DMS114 treated with DMSO at 0.1 percent for 48 hours (cell line): Measurements from ENCODE around the gene KLHDC1.
"Not testable (repeated sequence)": the region's sequence is repeated elsewhere in the genome, so short reads cannot be mapped to it uniquely, and the experiment has no call there.

Experiments used
- DNase-seq: peaks from one replicate; lab custom pipeline; 2025; ENCODE audit not compliant: unreplicated experiment; lab: John Stamatoyannopoulos, UW

KLHDC1 gene, protein sequence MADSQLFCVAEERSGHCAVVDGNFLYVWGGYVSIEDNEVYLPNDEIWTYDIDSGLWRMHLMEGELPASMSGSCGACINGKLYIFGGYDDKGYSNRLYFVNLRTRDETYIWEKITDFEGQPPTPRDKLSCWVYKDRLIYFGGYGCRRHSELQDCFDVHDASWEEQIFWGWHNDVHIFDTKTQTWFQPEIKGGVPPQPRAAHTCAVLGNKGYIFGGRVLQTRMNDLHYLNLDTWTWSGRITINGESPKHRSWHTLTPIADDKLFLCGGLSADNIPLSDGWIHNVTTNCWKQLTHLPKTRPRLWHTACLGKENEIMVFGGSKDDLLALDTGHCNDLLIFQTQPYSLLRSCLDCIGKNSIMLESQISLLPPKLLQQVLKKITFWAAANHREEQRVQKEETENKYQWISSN

DNA sequence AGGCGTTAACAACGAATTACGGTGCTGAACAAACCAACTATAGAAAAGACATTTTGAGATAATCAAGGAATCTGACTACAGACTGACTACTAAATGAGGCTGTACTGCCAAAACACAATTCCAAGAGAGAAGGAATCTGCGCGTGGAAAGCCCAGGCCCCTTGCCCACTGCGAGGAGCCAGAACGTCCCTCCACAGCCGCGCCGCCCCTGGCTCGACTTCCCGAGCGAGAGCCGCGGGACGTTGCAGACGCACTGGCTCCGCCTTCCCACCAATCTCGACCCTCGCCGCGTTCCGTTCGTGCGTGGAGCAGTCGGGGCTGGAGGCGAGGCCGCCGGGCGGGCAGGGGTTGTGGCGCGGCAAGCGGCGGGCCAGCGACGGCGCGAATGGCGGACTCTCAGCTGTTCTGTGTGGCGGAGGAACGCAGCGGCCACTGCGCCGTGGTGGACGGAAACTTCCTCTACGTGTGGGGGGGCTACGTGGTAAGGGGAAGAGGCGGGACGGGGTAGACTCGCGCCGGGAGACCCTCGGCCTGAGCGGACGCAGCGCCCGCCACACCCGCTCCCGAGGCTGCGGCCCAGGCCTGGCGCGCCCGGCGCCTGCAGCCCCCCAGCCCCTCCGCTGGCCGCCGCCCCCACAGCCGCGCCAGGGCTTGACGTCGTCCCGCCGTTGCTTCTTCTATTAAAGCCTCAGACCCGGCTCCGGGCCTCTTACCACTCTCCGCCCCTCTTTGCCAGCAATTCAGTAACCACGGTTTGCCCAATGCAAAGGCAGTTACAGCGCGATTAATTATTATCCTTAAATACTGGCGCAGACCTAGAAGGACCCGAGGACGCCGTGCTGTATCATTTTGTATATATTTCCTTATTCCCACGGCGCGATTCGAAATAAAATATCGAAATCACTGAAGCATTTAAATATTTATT, at the start of gene KLHDC1:
KLHDC1 (plus strand) TSS at position 310 of the 924 bp plus-strand sequence; CDS start at position 385, 75 bp downstream.
- peak; percentile 49 for DNase-seq

DNA sequence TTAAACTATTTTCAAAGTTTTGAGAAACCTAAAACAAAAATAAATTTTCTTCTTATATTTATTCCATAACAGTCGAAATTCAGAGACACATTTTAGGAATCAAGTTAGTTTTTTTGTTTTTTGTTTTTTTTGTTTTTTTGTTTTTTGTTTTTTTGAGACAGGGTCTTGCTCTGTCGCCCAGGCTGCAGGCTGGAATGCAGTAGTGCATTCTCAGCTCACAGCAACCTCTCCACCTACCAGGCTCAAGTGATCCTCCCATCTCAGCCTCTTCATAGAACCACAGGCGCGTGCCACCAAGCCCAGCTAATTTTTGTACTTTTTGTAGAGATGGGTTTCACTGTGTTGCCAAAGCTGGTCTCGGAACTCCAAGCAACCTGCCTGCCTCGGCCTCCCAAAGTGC, 39.4 kb upstream of the KLHDC1 start:
- DNase-seq = no peak

DNA sequence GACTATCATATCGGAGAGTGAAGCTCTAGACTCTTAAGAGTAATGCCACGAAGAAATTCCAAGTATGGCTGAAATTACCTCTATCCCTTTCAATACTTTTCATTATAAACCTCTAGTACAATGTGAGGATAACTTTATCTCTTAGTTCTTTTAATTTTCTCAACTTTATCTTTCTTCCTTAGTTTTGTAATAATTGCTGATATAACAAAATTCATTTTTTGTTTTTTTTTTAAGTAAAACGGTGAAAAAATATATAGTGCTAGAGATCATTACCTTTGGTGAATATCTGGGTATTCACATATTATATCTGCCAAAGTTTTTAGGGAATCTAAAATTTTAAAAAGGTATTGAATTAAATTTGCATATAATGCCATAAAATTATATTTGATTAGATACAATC, 38.4 kb upstream of the KLHDC1 start:
- no peak for DNase-seq

DNA sequence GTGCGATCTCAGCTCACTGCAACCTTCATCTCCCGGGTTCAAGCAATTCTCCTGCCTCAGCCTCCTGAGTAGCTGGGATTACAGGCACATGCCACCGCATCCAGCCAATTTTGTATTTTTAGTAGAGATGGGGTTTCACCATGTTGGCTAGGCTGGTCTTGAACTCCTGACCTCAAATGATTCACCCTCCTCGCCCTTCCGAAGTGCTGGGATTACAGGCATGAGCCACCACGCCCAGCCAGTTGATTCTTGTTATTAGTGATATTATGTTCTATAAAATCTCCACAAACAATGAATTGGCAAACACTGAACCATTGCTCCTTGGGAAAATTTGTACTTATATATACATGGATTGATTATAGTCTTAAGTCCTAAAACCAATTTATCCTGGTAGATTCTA, 35.4 kb upstream of the KLHDC1 start:
- not testable (repeated sequence) for DNase-seq

DNA sequence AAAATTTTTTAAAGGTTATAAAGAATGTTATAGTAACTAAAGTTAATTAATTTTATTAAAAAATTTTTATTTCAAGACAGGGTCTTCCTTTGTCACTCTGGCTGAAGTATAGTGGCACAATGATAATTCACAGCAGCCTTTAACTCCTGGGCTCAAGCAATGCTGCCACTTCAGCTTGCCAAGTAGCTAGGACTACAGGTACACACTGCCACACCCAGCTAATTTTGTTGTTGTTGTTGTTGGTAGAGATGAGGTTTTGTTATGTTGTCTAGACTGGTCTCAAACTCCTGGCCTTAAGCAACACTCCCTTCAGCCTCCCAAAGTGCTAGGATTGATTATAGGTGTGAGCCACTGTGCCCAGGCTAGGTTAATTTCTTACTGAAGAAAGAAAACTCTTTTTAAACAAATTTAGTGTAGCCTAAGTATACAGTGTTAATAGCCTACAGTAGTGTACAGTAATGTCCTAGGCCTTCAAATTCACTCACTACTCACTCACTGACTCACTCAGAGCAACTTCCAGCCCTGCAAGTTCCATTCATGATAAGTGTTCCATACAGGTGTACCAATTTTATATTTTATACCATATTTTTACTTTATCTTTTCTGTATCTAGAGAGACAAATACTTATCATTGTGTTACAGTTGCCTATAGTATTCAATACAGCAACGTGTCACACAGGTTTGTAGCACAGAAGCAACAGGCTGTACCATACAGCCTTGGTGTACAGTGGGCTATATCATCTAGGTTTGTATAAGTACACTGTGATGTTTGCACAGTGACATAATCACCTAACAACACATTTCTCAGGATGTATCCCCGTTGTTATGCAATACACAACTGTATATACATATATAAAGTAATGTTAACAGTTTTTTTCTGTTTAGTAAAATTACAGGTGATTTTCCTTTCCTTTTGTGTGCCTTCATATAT, 33.1 kb upstream of the KLHDC1 start:
- no peak for DNase-seq

DNA sequence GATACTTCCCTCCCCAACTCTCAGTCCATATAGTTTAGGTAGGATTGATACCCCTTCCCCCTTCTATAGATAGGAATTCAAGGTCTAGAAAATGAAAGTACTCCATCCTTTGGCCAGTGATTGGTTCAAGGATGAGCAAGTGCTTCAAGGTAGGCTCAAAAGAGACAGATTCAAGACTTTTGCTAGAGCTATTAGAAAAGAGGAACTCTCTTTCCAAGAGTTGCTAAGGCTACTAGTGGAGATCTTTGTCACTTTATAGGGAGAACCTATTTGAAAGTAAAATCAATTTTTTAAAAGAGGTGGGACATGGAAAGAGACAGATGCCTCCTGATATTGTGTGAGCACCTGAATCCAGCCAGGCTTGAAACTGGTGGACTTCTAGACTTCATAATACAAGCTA, 22.4 kb upstream of the KLHDC1 start:
- DNase-seq = no peak

DNA sequence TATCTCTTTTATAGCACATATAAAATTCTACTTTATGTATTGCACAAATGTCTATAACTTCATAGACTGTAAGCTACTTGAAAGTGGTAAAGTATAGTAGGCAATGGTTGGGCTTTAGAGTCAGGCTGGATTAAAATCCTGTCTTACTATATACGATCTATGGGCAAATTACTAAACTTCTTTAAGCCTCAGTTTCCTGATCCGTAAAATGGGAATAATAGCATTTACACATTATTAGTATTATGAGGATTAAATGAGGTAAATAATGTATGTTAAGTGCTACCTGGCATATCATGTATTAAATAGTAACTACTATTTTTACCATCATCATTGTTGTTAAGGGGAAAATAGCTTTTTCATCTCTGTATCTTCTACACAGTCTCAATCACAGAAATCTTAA, 19.3 kb upstream of the KLHDC1 start:
- no peak for DNase-seq

DNA sequence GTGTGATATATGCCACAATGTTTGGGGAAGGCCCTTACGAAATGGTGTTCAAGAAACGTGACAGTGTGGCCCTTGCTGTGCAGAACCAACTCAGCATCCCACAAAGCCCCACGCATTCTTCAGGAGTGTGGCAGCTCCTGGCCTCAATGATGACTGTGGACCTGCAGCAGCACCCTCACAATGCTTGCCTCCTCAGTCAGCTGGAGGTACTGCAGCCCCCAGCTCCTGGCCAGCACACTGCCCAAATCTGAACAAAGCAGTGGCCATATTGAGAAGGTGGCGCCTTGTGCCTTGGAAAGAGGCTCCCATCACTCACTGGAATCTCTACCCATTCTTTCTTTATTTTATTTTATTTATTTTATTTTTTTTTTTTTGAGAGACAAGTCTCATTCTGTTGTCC, 15.3 kb upstream of the KLHDC1 start:
- DNase-seq = no peak

DNA sequence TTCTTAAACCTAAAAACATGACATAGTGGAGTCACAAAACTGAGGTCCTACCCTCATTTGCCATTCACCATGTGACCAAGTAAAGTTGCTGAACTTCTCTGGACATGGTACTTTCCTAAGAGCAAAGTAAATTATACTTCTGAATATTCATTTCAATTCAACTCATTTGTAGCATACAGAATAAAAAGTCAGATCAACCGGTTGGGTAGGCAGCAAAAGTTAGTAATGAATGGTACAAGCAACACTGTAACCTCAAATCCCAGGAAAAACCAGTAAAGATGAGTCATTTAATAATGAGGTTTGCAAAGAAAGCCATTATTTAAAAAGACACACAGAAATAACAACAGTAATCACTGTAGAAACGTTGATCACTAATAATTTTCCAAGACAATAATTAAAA, 13.6 kb upstream of the KLHDC1 start:
- DNase-seq = no peak

DNA sequence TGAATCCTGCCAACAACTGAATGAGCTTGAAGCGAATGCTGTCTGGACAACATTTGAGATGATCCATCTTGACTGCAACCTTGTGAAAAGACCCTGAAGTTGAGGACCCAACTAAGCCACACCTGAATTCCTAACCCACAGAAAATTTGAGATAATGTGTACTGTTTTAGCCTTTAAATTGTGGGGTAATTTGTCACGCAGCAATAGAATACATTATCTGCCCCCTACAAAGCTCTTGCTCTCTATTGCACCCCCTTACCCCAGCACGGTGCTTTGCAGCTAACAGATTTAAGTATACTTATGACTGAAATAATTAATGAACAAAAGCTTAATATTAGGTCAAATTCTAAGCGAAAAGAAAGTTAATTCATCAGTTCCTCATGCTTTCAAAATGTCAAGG, 6.5 kb upstream of the KLHDC1 start:
- DNase-seq = no peak

DNA sequence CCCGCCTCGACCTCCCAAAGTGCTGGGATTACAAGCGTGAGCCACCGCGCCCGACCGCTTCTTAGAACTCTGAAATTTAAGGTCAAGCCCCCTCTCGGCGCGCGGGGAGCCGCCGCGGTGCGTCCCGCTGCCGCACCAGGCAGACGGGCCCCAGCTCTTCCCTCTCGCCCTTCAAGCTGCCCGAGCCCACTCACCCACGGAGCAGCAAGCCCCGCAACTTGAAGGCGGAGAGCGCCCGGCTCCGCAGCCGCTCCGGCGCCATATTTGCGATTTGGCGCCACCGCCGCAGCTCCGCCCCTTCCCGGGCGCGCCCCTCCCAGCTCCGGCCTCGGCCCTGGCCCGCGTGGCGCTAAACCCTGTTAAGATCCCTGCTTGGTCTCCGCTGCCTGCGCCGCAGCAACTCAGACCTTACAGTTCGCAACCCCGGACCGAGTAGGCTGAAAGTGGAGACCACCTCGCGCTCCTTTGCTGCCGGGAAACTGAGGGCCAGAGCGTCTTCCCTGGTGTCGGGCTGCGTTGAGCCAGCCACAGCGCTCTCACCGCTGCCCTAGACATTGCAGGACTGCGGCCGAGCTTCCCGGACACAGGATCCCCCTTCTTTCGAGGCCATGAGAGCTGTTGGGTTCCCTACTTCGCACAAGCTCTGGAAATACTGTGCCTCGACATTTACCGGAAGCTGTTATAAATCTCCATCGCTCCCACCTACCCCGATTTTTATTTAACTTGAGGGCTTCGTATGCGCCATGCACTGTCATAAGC, 4.8 kb upstream of the KLHDC1 start, which contains the start of gene POLE2:
POLE2 (minus strand) TSS at position 273 of the 759 bp plus-strand sequence; CDS start at position 262, 11 bp downstream.
- DNase-seq = peak; percentile 56

DNA sequence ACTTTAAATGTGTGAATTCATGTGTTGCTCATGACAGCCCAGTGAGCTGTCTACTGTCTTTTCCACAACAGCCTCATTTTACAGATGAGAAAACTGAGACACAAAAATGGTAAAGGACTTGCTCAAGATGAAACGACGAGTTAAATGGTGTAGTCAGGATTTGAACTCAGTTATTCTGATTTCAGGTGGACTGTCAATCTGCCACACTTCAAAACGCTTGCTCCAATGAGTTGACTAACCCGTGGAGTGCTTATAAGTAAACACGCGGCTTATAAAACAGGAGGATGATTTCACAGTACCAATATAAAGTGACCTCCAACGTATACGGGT, 4.3 kb upstream of the KLHDC1 start:
- no peak for DNase-seq

DNA sequence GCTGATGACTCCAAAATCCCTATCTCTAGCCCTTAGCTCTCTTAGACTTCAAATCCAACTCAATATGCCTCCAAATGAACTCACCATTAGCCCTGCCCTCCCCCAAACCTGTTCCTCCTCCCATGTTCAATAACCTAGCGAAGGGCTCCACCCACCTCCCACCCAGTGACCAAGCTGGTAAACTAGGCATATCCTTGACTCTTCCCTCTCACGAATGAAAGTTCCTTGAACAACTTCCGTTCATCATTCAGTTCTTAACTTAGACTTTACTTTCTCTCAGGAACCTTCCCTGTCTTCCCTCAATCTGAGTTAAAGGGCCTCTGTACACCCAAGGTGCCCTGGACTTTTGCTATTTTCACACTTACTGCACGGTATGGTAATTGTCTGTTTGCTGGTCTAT, 1.9 kb upstream of the KLHDC1 start:
- no peak for DNase-seq

DNA sequence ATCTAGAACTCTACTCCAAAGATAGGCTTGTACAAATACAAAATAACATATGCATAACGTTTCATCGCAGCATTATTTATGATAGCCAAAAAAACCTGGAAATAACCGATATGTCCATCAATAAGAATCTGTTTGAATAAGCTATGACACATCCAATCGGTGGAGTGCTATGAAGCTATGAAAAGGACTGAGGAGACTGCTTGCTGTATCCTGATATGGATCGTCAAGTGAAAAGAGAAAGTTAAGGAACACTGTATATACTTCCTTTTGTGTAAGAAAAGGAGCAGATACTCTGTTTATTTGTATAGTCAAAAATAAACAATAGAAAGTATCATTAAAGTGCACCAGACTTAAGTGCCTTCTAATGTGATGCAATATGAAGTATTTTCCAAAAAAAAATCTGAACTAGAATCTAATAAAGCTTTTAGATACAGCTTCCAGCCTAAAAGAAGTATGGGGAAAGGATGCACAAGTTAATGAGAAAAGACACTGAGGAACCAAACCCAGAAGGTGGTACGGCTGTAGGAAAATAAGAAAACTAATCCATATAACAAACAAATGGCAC, 645 bp upstream of the KLHDC1 start:
- peak; percentile 18 for DNase-seq

DNA sequence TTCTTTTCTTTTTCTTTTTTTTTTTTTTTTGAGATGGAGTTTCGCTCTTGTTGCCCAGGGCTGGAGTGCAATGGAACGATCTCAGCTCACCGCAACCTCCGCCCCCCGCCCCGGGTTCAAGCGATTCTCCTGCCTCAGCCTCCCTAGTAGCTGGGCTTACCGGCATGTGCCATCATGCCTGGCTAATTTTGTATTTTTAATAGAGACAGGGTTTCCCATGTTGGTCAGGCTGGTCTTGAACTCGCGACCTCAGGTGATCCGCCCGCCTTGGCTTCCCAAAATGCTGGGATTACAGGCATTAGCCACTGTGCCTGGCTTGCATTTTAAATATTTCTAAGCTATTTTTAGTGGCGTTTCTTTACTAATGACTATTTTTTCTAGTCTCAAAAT, 810 bp downstream of the KLHDC1 start:
- DNase-seq = not testable (repeated sequence)

DNA sequence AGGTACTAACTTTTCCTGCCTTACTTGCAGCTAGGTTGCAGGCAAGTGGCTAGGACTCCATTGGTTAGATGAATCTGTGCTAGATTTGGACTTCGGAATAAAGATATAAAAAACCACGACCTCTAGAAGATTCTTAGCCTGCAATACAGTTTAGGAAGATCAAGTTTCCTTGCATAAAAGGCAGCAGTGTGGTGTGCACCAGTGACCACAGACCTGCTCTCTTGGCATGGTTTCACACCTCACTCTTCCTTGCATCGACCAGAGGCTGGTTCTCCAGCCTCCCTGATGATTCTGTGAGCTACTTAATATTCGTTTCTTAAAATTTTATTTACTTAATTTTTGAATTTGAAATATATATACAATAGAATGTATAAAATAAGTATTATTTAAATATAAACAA, 9.8 kb downstream of the KLHDC1 start:
- DNase-seq = no peak

DNA sequence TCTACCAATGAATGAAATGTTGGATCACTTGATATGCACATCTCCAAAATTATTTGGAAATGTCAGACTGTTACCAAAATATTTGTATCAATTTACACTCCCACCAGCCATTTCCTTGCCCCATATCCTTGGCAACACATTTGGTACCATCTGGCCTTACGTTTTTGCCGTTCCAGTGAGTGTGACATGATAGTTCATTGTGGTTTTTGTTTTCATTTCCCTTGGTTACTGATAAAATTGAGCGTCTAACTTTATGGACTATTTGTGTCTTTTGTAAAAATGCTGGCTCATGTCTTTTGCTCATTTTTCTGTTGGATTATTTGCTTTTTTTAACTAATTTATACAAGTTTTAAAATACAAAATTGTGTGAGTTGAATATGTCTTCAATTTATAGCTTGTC, 11.0 kb downstream of the KLHDC1 start:
- no peak for DNase-seq

DNA sequence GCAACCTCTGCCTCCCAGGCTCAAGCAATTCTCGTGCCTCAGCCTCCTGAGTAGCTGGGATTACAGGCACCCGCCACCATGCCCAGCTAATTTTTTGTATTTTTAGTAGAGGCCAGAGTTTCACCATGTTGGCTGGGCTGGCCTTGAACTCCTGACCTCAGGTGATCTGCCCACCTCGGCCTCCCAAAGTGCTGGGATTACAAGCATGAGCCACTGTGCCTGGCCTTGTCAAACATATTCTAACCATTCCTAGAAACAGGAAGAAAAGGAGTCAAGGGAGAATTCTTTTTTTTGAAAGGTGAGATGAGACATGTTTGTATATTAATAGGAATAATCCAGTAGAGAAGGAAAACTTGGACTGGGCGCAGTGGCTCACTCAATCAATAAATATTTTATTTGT, 11.6 kb downstream of the KLHDC1 start:
- not testable (repeated sequence) for DNase-seq

DNA sequence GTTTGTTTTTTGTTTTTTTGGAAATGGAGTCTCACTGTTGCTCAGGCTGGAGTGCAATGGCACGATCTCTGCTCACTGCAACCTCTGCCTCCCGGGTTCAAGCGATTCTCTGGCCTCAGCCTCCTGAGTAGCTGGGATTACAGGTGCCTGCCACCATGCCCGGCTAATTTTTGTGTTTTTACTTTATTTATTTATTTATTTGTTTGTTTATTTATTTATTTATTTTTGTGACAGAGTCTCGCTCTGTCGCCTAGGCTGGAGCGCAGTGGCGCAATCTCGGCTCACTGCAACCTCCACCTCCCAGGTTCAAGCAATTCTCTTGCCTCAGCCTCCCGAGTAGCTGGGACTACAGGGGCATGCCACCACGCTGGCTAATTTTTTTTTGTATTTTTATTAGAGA, 18.1 kb downstream of the KLHDC1 start:
- DNase-seq = not testable (repeated sequence)

DNA sequence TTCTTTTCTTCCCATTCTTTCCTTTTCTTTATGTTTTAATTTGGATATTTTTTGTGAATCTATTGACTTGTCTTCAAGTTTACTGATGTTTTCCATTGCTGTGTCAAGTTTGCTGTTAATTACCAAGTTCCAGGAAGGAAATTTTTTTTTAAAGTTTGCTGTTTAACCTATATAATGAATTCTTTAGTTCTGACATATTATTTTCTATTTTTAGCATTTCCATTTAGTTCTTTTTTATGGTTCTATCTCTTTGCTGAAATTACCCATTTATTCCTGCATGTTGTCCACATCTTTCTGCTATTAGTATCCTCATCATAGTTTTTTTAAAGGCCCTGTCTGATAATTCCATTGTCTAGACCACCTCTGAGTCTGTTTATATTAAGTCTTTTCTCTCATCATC, 27.8 kb downstream of the KLHDC1 start:
- DNase-seq = no peak
